Smooth muscle cell of the brain vasculature (primary cell): ENCODE results near the gene AK9.
"Not testable (repeated sequence)": the region's sequence is repeated elsewhere in the genome, so short reads cannot be mapped to it uniquely, and the experiment has no call there.

Experiments used
- DNase-seq: peaks from one replicate; pipeline ENCODE4 v3.0.0-alpha.2; 2012; ENCODE audit warnings: low read depth, low spot score

The AK9 gene

GRCh38 chr6:109690737-109691621, at the start of gene AK9, which contains the start of gene FIG4:
TSS of gene AK9 (minus strand) at chr6:109691202. CDS start at chr6:109675745, 15,457 bp downstream.
TSS of gene FIG4 (plus strand) at chr6:109691296. CDS start at chr6:109691436, 140 bp downstream.
- peak; percentile 68 for DNase-seq

- DNase-seq: no peak
Measured at GRCh38 chr6:109740787-109741186, 49.8 kb upstream of the AK9 start.

- no peak for DNase-seq
Measured at GRCh38 chr6:109739686-109740085, 48.7 kb upstream of the AK9 start.

- no peak for DNase-seq
Measured at GRCh38 chr6:109738667-109739066, 47.7 kb upstream of the AK9 start.

GRCh38 chr6:109738255-109738654, 47.3 kb upstream of the AK9 start:
- DNase-seq: no peak

- DNase-seq: no peak
Measured at GRCh38 chr6:109736273-109737025, 45.4 kb upstream of the AK9 start.

- not testable (repeated sequence) for DNase-seq
Measured at GRCh38 chr6:109725250-109725649, 34.2 kb upstream of the AK9 start.

GRCh38 chr6:109722564-109723254, 31.7 kb upstream of the AK9 start:
- no peak for DNase-seq

GRCh38 chr6:109722011-109722410, 31.0 kb upstream of the AK9 start:
- DNase-seq: no peak

GRCh38 chr6:109720311-109720710, 29.3 kb upstream of the AK9 start:
- no peak for DNase-seq

- DNase-seq: no peak
Measured at GRCh38 chr6:109718991-109719390, 28.0 kb upstream of the AK9 start.

GRCh38 chr6:109717971-109718370, 27.0 kb upstream of the AK9 start:
- DNase-seq: no peak

GRCh38 chr6:109715616-109716015, 24.6 kb upstream of the AK9 start:
- DNase-seq: no peak

GRCh38 chr6:109714611-109715010, 23.6 kb upstream of the AK9 start:
- DNase-seq: no peak

GRCh38 chr6:109714166-109714565, 23.2 kb upstream of the AK9 start:
- no peak for DNase-seq

GRCh38 chr6:109713097-109713496, 22.1 kb upstream of the AK9 start:
- DNase-seq: no peak

- not testable (repeated sequence) for DNase-seq
Measured at GRCh38 chr6:109708099-109708498, 17.1 kb upstream of the AK9 start.

GRCh38 chr6:109706513-109706912, 15.5 kb upstream of the AK9 start:
- DNase-seq: no peak

GRCh38 chr6:109705258-109705657, 14.3 kb upstream of the AK9 start:
- peak; percentile 78 for DNase-seq

GRCh38 chr6:109702791-109703190, 11.8 kb upstream of the AK9 start:
- no peak for DNase-seq

GRCh38 chr6:109701774-109702173, 10.8 kb upstream of the AK9 start:
- no peak for DNase-seq

GRCh38 chr6:109701221-109701620, 10.2 kb upstream of the AK9 start:
- no peak for DNase-seq
